ENCODE results near the gene PTPRN2. TPM values are rescaled to one million over a fixed set of nuclear protein-coding genes. Genes with fewer than 3 reads are reported as not detected.
"Not testable (repeated sequence)": the region's sequence is repeated elsewhere in the genome, so short reads cannot be mapped to it uniquely, and the experiment has no call there.

The PTPRN2 gene
- total and polyA plus RNA-seq, 2 donors from 2014 or later: 4.8 to 6.2 TPM

DNA sequence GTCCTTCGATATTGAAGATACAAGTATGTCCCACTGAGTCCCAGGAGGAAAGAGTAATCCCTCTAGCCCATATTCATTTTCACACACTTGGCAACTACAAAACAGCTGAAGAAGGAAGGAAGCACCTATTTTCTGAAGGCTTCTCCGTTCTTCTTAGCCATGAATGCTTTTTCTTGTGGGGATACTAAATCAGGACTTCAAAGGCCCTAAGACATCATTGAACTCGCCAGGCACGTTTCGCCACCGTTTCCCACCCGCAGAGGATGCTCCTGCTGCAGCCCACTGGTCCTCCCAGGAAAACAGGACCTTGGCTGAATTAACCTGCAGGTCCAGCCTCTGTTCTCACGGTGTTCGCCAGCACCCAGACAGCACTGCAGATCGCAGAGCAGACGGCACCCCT lies 689.4 kb downstream of the PTPRN2 start:
- no peaks in the 10 kb centered on the region for H3K4me1 ChIP-seq (ENCODE audit: control insufficient read depth in 2 of 3, insufficient read depth in 2 of 3, low read depth in 1 of 3, low read length in 3 of 3)
- TF ChIP-seq, protein P1, sequence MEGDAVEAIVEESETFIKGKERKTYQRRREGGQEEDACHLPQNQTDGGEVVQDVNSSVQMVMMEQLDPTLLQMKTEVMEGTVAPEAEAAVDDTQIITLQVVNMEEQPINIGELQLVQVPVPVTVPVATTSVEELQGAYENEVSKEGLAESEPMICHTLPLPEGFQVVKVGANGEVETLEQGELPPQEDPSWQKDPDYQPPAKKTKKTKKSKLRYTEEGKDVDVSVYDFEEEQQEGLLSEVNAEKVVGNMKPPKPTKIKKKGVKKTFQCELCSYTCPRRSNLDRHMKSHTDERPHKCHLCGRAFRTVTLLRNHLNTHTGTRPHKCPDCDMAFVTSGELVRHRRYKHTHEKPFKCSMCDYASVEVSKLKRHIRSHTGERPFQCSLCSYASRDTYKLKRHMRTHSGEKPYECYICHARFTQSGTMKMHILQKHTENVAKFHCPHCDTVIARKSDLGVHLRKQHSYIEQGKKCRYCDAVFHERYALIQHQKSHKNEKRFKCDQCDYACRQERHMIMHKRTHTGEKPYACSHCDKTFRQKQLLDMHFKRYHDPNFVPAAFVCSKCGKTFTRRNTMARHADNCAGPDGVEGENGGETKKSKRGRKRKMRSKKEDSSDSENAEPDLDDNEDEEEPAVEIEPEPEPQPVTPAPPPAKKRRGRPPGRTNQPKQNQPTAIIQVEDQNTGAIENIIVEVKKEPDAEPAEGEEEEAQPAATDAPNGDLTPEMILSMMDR (IDR thresholded peaks at IDR 0.05; ENCODE audit: borderline replicate concordance, extremely low read depth, insufficient read depth): no peak
- peaks cover 2% of the 10 kb centered on the region for H3K27me3 ChIP-seq (ENCODE audit: control insufficient read depth, insufficient read depth, low read length)
- no peak overlapping the region for H3K4me3 ChIP-seq (ENCODE audit: low read length in 3 of 3)
- H3K36me3 ChIP-seq (ENCODE audit: control insufficient read depth in 2 of 3, insufficient read depth in 3 of 3, low read length in 3 of 3): no peaks in the 10 kb centered on the region
- H3K9ac ChIP-seq (ENCODE audit: low read length in 3 of 3): no peak overlapping the region
- intact Hi-C loops (cut with DNase I): no loop called here
- no peak overlapping the region for H3K27ac ChIP-seq (ENCODE audit: low read depth in 2 of 2, low read length in 2 of 2)
- H3K9me3 ChIP-seq (ENCODE audit: control insufficient read depth in 2 of 3, insufficient read depth in 1 of 3, low read length in 3 of 3): no peaks in the 10 kb centered on the region
- FAIRE-seq: no peak
- DNase-seq: no peak

- Histone ChIP-seq H3K9me3 (ENCODE audit: control insufficient read depth in 2 of 3, insufficient read depth in 1 of 3, low read length in 3 of 3) (no peaks in the 10 kb centered on the region), H3K4me1 (ENCODE audit: control insufficient read depth in 2 of 3, insufficient read depth in 2 of 3, low read depth in 1 of 3, low read length in 3 of 3) (no peaks in the 10 kb centered on the region), H3K27ac (ENCODE audit: low read depth in 2 of 2, low read length in 2 of 2) (no peak overlapping the region), H3K9ac (ENCODE audit: low read length in 3 of 3) (no peak overlapping the region), H3K36me3 (ENCODE audit: control insufficient read depth in 2 of 3, insufficient read depth in 3 of 3, low read length in 3 of 3) (no peaks in the 10 kb centered on the region), H3K27me3 (ENCODE audit: control insufficient read depth, insufficient read depth, low read length) (peaks cover 2% of the 10 kb centered on the region), H3K4me3 (ENCODE audit: low read length in 3 of 3) (no peak overlapping the region)
- FAIRE-seq (no peak), DNase-seq (peak in 4 of 5 donors; percentile 51 to 64 (median 58))
- intact Hi-C loops (cut with DNase I): no loop called here
- TF ChIP-seq, protein P1 (IDR thresholded peaks at IDR 0.05; ENCODE audit: borderline replicate concordance, extremely low read depth, insufficient read depth): no peak
Measured at GRCh38 chr7:157897681-157898080, 689.9 kb downstream of the PTPRN2 start.

GRCh38 chr7:157896774-157897555 lies 690.7 kb downstream of the PTPRN2 start:
- DNase-seq (peak in 2 of 5 donors; percentile 33 to 69), FAIRE-seq (no peak)
- H3K4me1 ChIP-seq (ENCODE audit: control insufficient read depth in 2 of 3, insufficient read depth in 2 of 3, low read depth in 1 of 3, low read length in 3 of 3): no peaks in the 10 kb centered on the region
- H3K4me3 ChIP-seq (ENCODE audit: low read length in 3 of 3): no peak overlapping the region
- intact Hi-C loops (cut with DNase I): no loop called here
- H3K9me3 ChIP-seq (ENCODE audit: control insufficient read depth in 2 of 3, insufficient read depth in 1 of 3, low read length in 3 of 3): no peaks in the 10 kb centered on the region
- H3K36me3 ChIP-seq (ENCODE audit: control insufficient read depth in 2 of 3, insufficient read depth in 3 of 3, low read length in 3 of 3): no peaks in the 10 kb centered on the region
- H3K27me3 ChIP-seq (ENCODE audit: control insufficient read depth, insufficient read depth, low read length): peaks cover 2% of the 10 kb centered on the region
- TF ChIP-seq, protein P1 (IDR thresholded peaks at IDR 0.05; ENCODE audit: borderline replicate concordance, extremely low read depth, insufficient read depth): no peak
- no peak overlapping the region for H3K27ac ChIP-seq (ENCODE audit: low read depth in 2 of 2, low read length in 2 of 2)
- H3K9ac ChIP-seq (ENCODE audit: low read length in 3 of 3): no peak overlapping the region

DNA sequence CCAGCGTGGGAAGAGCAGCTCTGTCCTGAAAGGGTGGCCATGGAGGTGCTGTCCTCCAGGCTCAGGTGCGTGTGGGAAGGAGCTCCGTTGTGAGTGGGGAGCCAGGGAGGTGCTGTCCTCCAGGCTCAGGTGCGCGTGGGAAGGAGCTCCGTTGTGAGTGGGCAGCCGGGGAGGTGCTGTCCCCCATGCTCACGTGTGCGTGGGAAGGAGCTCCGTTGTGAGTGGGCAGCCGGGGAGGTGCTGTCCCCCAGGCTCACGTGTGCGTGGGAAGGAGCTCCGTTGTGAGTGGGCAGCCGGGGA lies 691.3 kb downstream of the PTPRN2 start:
- intact Hi-C loops (cut with DNase I); H3K4me3 ChIP-seq (ENCODE audit: low read length in 3 of 3); FAIRE-seq; H3K36me3 ChIP-seq (ENCODE audit: control insufficient read depth in 2 of 3, insufficient read depth in 3 of 3, low read length in 3 of 3); H3K9ac ChIP-seq (ENCODE audit: low read length in 3 of 3); H3K4me1 ChIP-seq (ENCODE audit: control insufficient read depth in 2 of 3, insufficient read depth in 2 of 3, low read depth in 1 of 3, low read length in 3 of 3); DNase-seq; H3K27ac ChIP-seq (ENCODE audit: low read depth in 2 of 2, low read length in 2 of 2); H3K9me3 ChIP-seq (ENCODE audit: control insufficient read depth in 2 of 3, insufficient read depth in 1 of 3, low read length in 3 of 3); H3K27me3 ChIP-seq (ENCODE audit: control insufficient read depth, insufficient read depth, low read length): not testable (repeated sequence)

Data from kidney (tissue), 14 donors.